CD4-positive, CD25-positive, alpha-beta regulatory T cell (primary cell): ENCODE results near the gene MRI1. TPM values are rescaled to one million over a fixed set of nuclear protein-coding genes. Genes with fewer than 3 reads are reported as not detected.

Experiments used
- ATAC-seq, 2 donors: fragments of 150-1000 bp; cut with Tn5 transposase; one replicate each; pipeline ENCODE4 v1.10.0; 2021; ENCODE audit warnings: low read depth in 2 of 2, moderate number of reproducible peaks in 2 of 2, moderate library complexity in 1 of 2
- DNase-seq, 3 donors: peaks; one replicate each; pipeline versions ENCODE4 v3.0.0 to v3.0.0-alpha.2; 2012 to 2022; ENCODE audit warnings: mixed read lengths in 1 of 3
- H3K27ac ChIP-seq: one replicate; pipeline ENCODE4 v1.7.0; 2013; ENCODE audit warnings: mild to moderate bottlenecking, low read length; ENCODE audit not compliant: insufficient read depth, poor library complexity, severe bottlenecking
- H3K27me3 ChIP-seq: one replicate; pipeline ENCODE4 v1.7.0; 2013; ENCODE audit warnings: low read length; ENCODE audit not compliant: control insufficient read depth, insufficient read depth
- H3K36me3 ChIP-seq: one replicate; pipeline ENCODE4 v1.7.0; 2013; ENCODE audit warnings: mild to moderate bottlenecking, low read length, moderate library complexity; ENCODE audit not compliant: control insufficient read depth, insufficient read depth
- H3K4me1 ChIP-seq: 2 replicates; pipeline ENCODE4 v1.7.0; 2013; ENCODE audit warnings: mild to moderate bottlenecking, low read length; ENCODE audit not compliant: insufficient read depth, control insufficient read depth, poor library complexity, severe bottlenecking
- H3K4me3 ChIP-seq: one replicate; pipeline ENCODE4 v1.7.0; 2013; ENCODE audit warnings: low read depth, mild to moderate bottlenecking, low read length, moderate library complexity
- H3K9me3 ChIP-seq, 2 experiments: 1 replicate in 1 of 2; 2 replicates in 1 of 2; pipeline ENCODE4 v1.7.0; 2013; ENCODE audit warnings: low read length in 2 of 2, mild to moderate bottlenecking in 1 of 2, moderate library complexity in 1 of 2; ENCODE audit not compliant: control insufficient read depth in 2 of 2
- H3K27ac Mint-ChIP-seq, 3 donors: one replicate each; pipeline ENCODE4 v1.8.0; 2020 to 2022; ENCODE audit warnings: mild to moderate bottlenecking in 3 of 3, mixed read lengths in 3 of 3, moderate library complexity in 2 of 3
- H3K27me3 Mint-ChIP-seq: one replicate; pipeline ENCODE4 v1.8.0; 2022; ENCODE audit warnings: mild to moderate bottlenecking, mixed read lengths
- H3K36me3 Mint-ChIP-seq: one replicate; pipeline ENCODE4 v1.8.0; 2020; ENCODE audit warnings: mixed read lengths
- H3K4me1 Mint-ChIP-seq, 4 donors: one replicate each; pipeline ENCODE4 v1.8.0; 2020 to 2022; ENCODE audit warnings: mixed read lengths in 4 of 4, mild to moderate bottlenecking in 1 of 4
- H3K4me3 Mint-ChIP-seq, 4 donors: one replicate each; pipeline ENCODE4 v1.8.0; 2020 to 2022; ENCODE audit warnings: mild to moderate bottlenecking in 4 of 4, mixed read lengths in 4 of 4, moderate library complexity in 3 of 4
- H3K9me3 Mint-ChIP-seq, 7 donors: one replicate each; pipeline ENCODE4 v1.8.0; 2020 to 2022; ENCODE audit warnings: mixed read lengths in 7 of 7, mild to moderate bottlenecking in 3 of 7, moderate library complexity in 2 of 7
- polyA plus RNA-seq, 4 donors: library from polyadenylated mRNA; unstranded; fragments of 300-500 nt; fragmentation: Illumina TruSeq; gene quantifications; one replicate each; pipeline ENCODE4 v1.2.3, GENCODE V29; 2021
- total RNA-seq: library from RNA; stranded (reverse); gene quantifications from one replicate; pipeline ENCODE4 v1.2.3, GENCODE V29; 2022

MRI1 gene
- total and polyA plus RNA-seq, 5 donors from 2014 or later: 6.6 to 38.2 (median 9.3) TPM

- Histone ChIP-seq H3K4me1 (peaks cover 20% of the 10 kb centered on the region), H3K27ac (no peak overlapping the region), H3K4me3 (no peak overlapping the region), H3K9me3 (no peaks in the 10 kb centered on the region), H3K27me3 (no peaks in the 10 kb centered on the region), H3K36me3 (peaks cover 20% of the 10 kb centered on the region)
- Mint-ChIP-seq H3K27me3 (no peaks in the 10 kb centered on the region), H3K9me3 (no peaks in the 10 kb centered on the region), H3K36me3 (peaks cover 13% of the 10 kb centered on the region), H3K27ac (no peak overlapping the region), H3K4me1 (peaks cover 4 to 28% (median 15%) of the 10 kb centered on the region in 4 donors), H3K4me3 (peak overlapping the region in 2 of 4 donors; percentile 48 to 64)
- no peak for ATAC-seq
- no peak for DNase-seq
Observed at GRCh38 chr19:13762635-13763235, 1.6 kb upstream of the MRI1 start.

GRCh38 chr19:13763265-13763664 lies 1.1 kb upstream of the MRI1 start:
- peaks cover 9% of the 10 kb centered on the region for H3K36me3 Mint-ChIP-seq
- H3K4me1 ChIP-seq: peaks cover 20% of the 10 kb centered on the region
- H3K27ac ChIP-seq: no peak overlapping the region
- H3K27me3 Mint-ChIP-seq: no peaks in the 10 kb centered on the region
- H3K9me3 Mint-ChIP-seq: no peaks in the 10 kb centered on the region
- H3K36me3 ChIP-seq: peaks cover 15% of the 10 kb centered on the region
- H3K27me3 ChIP-seq: no peaks in the 10 kb centered on the region
- DNase-seq: no peak
- ATAC-seq: no peak
- H3K4me1 Mint-ChIP-seq: peaks cover 3 to 28% (median 15%) of the 10 kb centered on the region in 4 donors
- H3K27ac Mint-ChIP-seq: no peak overlapping the region
- no peaks in the 10 kb centered on the region for H3K9me3 ChIP-seq
- no peak overlapping the region for H3K4me3 ChIP-seq
- H3K4me3 Mint-ChIP-seq: peak overlapping the region; percentile 38 to 86 (median 66)

- no peaks in the 10 kb centered on the region for H3K9me3 ChIP-seq
- peak overlapping the region; percentile 94 to 96 (median 94) for H3K27ac Mint-ChIP-seq
- no peaks in the 10 kb centered on the region for H3K27me3 Mint-ChIP-seq
- DNase-seq: peak in 2 of 3 donors; percentile 30 to 55
- H3K4me3 Mint-ChIP-seq: peak overlapping the region; percentile 91 to 94 (median 93)
- peaks cover 20% of the 10 kb centered on the region for H3K4me1 ChIP-seq
- peaks cover 6% of the 10 kb centered on the region for H3K36me3 Mint-ChIP-seq
- peaks cover 21% of the 10 kb centered on the region for H3K36me3 ChIP-seq
- ATAC-seq: peak; percentile 61 to 62
- H3K27ac ChIP-seq: peak overlapping the region; percentile 41
- H3K4me1 Mint-ChIP-seq: peaks cover 0 to 28% (median 15%) of the 10 kb centered on the region in 4 donors
- H3K4me3 ChIP-seq: peak overlapping the region; percentile 61
- no peaks in the 10 kb centered on the region for H3K27me3 ChIP-seq
- H3K9me3 Mint-ChIP-seq: no peaks in the 10 kb centered on the region
Observed at GRCh38 chr19:13764821-13765394, 586 bp downstream of the MRI1 start.

GRCh38 chr19:13765395-13766094 lies 1.2 kb downstream of the MRI1 start:
- Histone ChIP-seq H3K4me3 (peak overlapping the region; percentile 61), H3K9me3 (no peaks in the 10 kb centered on the region), H3K27ac (peak overlapping the region; percentile 41), H3K36me3 (peaks cover 21% of the 10 kb centered on the region), H3K27me3 (no peaks in the 10 kb centered on the region), H3K4me1 (peaks cover 20% of the 10 kb centered on the region)
- DNase-seq: no peak
- peak overlapping the region; percentile 94 to 96 (median 94) for H3K27ac Mint-ChIP-seq
- peaks cover 0 to 28% (median 15%) of the 10 kb centered on the region in 4 donors for H3K4me1 Mint-ChIP-seq
- H3K9me3 Mint-ChIP-seq: no peaks in the 10 kb centered on the region
- H3K36me3 Mint-ChIP-seq: peaks cover 6% of the 10 kb centered on the region
- peak overlapping the region; percentile 91 to 94 (median 93) for H3K4me3 Mint-ChIP-seq
- no peak for ATAC-seq
- H3K27me3 Mint-ChIP-seq: no peaks in the 10 kb centered on the region

GRCh38 chr19:13766095-13766481 lies 1.8 kb downstream of the MRI1 start:
- DNase-seq: no peak
- no peak for ATAC-seq
- Mint-ChIP-seq H3K36me3 (peaks cover 6% of the 10 kb centered on the region), H3K9me3 (no peaks in the 10 kb centered on the region), H3K27ac (peak overlapping the region; percentile 59 to 96 (median 80)), H3K27me3 (no peaks in the 10 kb centered on the region), H3K4me3 (peak overlapping the region; percentile 91 to 94 (median 93)), H3K4me1 (peaks cover 0 to 28% (median 15%) of the 10 kb centered on the region in 4 donors)
- H3K4me1 ChIP-seq: peaks cover 20% of the 10 kb centered on the region
- H3K36me3 ChIP-seq: peaks cover 21% of the 10 kb centered on the region
- no peak overlapping the region for H3K4me3 ChIP-seq
- no peaks in the 10 kb centered on the region for H3K27me3 ChIP-seq
- no peaks in the 10 kb centered on the region for H3K9me3 ChIP-seq
- no peak overlapping the region for H3K27ac ChIP-seq

GRCh38 chr19:13768510-13768909 lies 4.2 kb downstream of the MRI1 start:
- peaks cover 5% of the 10 kb centered on the region for H3K36me3 Mint-ChIP-seq
- H3K27ac Mint-ChIP-seq: no peak overlapping the region
- no peaks in the 10 kb centered on the region for H3K9me3 Mint-ChIP-seq
- H3K4me1 Mint-ChIP-seq: peaks cover 0 to 24% (median 14%) of the 10 kb centered on the region in 4 donors
- no peak overlapping the region for H3K4me3 ChIP-seq
- H3K4me3 Mint-ChIP-seq: no peak overlapping the region
- ATAC-seq: no peak
- peaks cover 20% of the 10 kb centered on the region for H3K4me1 ChIP-seq
- H3K27me3 ChIP-seq: no peaks in the 10 kb centered on the region
- DNase-seq: no peak
- H3K9me3 ChIP-seq: no peaks in the 10 kb centered on the region
- H3K36me3 ChIP-seq: peaks cover 21% of the 10 kb centered on the region
- H3K27ac ChIP-seq: no peak overlapping the region
- no peaks in the 10 kb centered on the region for H3K27me3 Mint-ChIP-seq

GRCh38 chr19:13770013-13770635 lies 5.8 kb downstream of the MRI1 start:
- no peak for DNase-seq
- Histone ChIP-seq H3K4me1 (peaks cover 14% of the 10 kb centered on the region), H3K27ac (no peak overlapping the region), H3K9me3 (no peaks in the 10 kb centered on the region), H3K27me3 (no peaks in the 10 kb centered on the region), H3K4me3 (no peak overlapping the region), H3K36me3 (peaks cover 21% of the 10 kb centered on the region)
- no peaks in the 10 kb centered on the region for H3K27me3 Mint-ChIP-seq
- ATAC-seq: no peak
- H3K9me3 Mint-ChIP-seq: no peaks in the 10 kb centered on the region
- H3K27ac Mint-ChIP-seq: no peak overlapping the region
- H3K4me3 Mint-ChIP-seq: peak overlapping the region in 1 of 4 donors; percentile 32
- peaks cover 6 to 28% (median 18%) of the 10 kb centered on the region in 4 donors for H3K4me1 Mint-ChIP-seq
- peaks cover 5% of the 10 kb centered on the region for H3K36me3 Mint-ChIP-seq
